Fibroblast of the aortic adventitia (primary cell): ENCODE results near the gene QKI. TPM values are rescaled to one million over a fixed set of nuclear protein-coding genes. Genes with fewer than 3 reads are reported as not detected.

Source experiments
- DNase-seq: peaks from one replicate; pipeline ENCODE4 v3.0.0-alpha.2; 2010; ENCODE audit warnings: low read depth
- H3K4me3 ChIP-seq: 2 replicates; pipeline ENCODE4 v1.5.1; 2011; ENCODE audit warnings: low read depth, mild to moderate bottlenecking, control low read depth, low read length, moderate library complexity
- total RNA-seq: library from RNA; depleted of rRNA; stranded (reverse); fragments of >200 nt; gene quantifications from 2 replicates; pipeline ENCODE4 v1.2.3, GENCODE V29; 2012; ENCODE audit warnings: low replicate concordance
- TF ChIP-seq, protein P1 (sequence below): IDR thresholded peaks from 2 replicates; pipeline ENCODE4 v1.5.1; 2011; ENCODE audit warnings: mild to moderate bottlenecking, low read length, control low read depth, inconsistent platforms; ENCODE audit not compliant: insufficient read depth

QKI gene
- total RNA-seq, 1 donor: 125 TPM

- TF ChIP-seq, protein P1, sequence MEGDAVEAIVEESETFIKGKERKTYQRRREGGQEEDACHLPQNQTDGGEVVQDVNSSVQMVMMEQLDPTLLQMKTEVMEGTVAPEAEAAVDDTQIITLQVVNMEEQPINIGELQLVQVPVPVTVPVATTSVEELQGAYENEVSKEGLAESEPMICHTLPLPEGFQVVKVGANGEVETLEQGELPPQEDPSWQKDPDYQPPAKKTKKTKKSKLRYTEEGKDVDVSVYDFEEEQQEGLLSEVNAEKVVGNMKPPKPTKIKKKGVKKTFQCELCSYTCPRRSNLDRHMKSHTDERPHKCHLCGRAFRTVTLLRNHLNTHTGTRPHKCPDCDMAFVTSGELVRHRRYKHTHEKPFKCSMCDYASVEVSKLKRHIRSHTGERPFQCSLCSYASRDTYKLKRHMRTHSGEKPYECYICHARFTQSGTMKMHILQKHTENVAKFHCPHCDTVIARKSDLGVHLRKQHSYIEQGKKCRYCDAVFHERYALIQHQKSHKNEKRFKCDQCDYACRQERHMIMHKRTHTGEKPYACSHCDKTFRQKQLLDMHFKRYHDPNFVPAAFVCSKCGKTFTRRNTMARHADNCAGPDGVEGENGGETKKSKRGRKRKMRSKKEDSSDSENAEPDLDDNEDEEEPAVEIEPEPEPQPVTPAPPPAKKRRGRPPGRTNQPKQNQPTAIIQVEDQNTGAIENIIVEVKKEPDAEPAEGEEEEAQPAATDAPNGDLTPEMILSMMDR: no peak
- H3K4me3 ChIP-seq: peak overlapping the region; percentile 48
Measured at GRCh38 chr6:163418311-163419029, 4.0 kb downstream of the QKI start.

DNA sequence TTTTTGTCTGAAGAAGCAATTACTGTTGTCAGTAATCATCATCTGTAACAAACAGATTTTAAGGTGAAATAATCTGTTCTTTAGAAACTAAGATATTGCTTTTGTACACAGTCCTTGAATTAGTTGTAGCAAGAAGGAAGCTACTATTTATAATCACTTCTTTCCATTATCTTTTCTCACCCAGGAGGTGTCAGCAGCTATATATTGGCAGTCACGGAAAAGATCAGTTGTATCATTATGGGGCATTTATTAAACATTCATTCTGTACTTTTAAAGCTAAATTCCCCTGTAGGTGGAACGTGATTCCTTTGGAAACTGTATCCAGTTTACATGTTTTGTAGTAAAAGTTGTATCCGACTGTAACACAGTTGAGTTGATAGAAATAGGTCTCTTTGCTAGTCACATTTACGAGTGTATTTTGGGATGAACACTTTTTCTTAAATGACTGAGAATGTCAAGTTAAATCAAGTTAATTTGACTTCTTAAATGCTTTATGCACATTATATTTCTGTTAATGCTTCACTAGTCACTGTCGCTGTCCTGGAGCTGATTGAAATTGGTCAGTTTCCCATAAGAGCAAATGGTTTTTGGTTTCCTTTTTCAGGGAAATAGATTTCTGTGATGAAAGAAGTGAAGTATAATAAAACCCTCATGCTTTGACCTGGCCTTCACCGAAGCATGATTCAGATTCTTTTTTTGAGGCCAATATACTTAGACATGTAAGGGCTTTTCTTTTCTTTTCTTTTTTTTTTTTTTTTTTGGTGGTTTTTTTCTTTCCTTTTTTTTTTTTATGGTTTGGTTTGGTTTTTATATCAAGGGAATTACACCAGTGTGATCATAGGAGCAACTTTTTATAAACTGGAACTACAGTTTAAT is 5.1 kb downstream of the QKI start:
- peak; percentile 60 for DNase-seq
- peak overlapping the region; percentile 51 for H3K4me3 ChIP-seq

More at GRCh38 chr6:163418311-163419029, 4.0 kb downstream of the QKI start:
- no peak for DNase-seq

GRCh38 chr6:163420289-163420614 is 5.7 kb downstream of the QKI start:
- peak; percentile 20 for DNase-seq
- H3K4me3 ChIP-seq: peak overlapping the region; percentile 51
- TF ChIP-seq, protein P1: no peak

More for the DNA sequence above, 5.1 kb downstream of the QKI start:
- TF ChIP-seq, protein P1: no peak

GRCh38 chr6:163422550-163422949 is 8.0 kb downstream of the QKI start:
- TF ChIP-seq, protein P1: no peak
- no peak for DNase-seq
- H3K4me3 ChIP-seq: no peak overlapping the region

GRCh38 chr6:163423696-163424095 is 9.2 kb downstream of the QKI start:
- TF ChIP-seq, protein P1: no peak
- H3K4me3 ChIP-seq: no peak overlapping the region
- no peak for DNase-seq

- DNase-seq: peak; percentile 88
- TF ChIP-seq, protein P1: peak; percentile 44
- H3K4me3 ChIP-seq: no peak overlapping the region
Measured at GRCh38 chr6:163427498-163428254, 13.2 kb downstream of the QKI start.
